ENCODE data around the gene SAP25.

The SAP25 gene

GRCh38 chr7:100573691-100574361, at the start of gene SAP25:
Gene SAP25 (minus strand): TSS chr7:100573900. CDS start chr7:100573742, 158 bp downstream.
- DNase-seq (ENCODE audit: low read depth): no peak

DNA sequence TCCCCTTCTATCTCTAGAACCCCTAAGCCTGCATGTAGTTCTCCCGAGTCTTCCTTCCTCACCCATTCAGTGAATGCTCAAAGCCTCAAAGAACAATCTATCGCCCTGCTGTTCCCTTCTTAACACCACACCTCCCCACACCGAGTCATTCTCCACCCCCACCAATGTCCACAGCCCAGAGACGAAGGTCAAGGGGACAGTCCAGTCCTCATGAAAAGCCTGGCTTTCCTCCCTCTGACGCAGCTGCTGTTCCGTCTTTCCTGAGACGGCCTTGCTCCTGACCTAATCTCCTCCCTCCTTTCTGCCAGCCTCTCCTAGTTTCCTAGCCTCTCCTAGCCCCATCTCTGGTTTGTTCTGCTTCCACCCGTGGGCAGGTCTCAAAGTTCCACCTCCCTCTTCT, 47.9 kb upstream of the SAP25 start:
- no peak for DNase-seq (ENCODE audit: low read depth)

DNA sequence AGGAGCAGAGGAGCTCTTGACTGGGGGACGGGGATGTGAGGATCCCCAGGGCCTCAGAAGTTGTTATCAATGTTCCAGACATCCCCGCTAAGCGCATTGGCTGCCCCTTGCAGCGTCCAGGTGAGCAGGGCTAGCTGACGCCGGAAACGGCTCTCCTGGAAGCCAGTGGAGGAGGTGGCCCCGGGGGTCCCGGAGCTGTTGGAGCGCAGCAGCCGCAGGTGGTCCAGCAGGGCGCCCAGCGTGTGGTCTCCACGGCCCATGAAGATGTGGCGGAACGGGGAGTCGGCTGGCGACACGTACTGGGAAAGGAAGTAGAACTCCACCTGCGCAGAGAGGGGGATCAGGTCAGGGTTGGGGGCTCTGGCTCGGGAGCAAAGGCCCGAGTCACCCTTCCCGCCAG, 47.1 kb upstream of the SAP25 start:
- DNase-seq (ENCODE audit: low read depth): no peak

DNA sequence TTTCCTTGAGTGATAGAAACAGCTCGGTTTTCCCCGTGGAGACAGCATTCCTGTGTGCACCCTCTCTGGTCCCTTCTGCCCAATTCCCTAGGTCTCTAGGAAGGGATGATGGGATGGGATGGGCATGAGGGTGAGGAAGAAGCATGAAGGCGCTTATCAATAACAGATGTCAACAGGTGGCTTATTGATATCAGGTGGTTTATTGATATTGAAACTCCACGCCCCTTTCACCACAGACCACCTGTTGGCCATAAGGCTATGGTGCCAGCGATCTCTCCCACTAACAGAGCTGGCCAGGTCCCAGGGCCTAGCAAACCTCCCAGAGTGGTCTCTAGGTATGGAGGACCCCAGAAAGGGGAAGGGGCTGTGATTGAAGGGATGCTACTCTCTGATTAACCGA, 46.5 kb upstream of the SAP25 start:
- DNase-seq (ENCODE audit: low read depth): no peak

- DNase-seq (ENCODE audit: low read depth): no peak
These were observed 40.7 kb upstream of the SAP25 start for GRCh38 chr7:100614308-100614861.

DNA sequence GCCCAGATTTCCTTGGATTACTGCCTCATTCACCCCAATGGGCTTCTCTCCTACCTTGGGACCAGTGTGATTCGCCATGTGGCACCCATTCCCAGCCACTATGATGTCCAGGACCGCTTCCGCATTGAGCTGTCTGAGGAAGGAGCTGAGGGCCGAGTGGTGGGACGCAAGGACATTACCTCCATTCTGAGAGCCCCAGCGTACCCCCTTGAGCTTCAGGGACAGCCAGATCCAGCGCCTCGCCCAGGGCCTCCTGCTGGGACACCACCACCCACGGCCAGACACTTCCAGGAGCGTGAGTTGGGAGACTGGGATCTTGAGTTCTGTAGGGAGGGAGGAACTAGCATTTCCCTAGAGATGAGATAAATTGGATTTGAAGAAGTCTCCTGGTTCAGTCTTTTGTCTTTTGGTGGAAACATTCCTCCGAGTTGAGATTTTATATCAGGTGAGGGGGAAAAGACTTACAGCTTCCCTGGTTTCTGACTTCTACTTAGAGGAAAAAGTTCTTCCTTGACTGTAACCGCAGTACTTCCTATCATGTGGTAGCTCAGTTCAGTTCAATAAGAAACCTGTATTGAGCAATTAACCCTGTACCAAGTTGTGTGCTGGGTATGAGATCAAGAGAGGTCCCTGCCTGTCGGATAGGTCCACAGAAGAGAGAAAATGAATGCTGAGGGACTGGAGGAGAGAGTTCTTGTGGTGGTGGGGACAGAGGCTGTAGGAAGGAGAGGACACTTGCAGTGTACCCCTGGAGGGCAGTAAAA, 39.9 kb upstream of the SAP25 start:
- DNase-seq (ENCODE audit: low read depth): no peak

GRCh38 chr7:100612730-100613390, 39.2 kb upstream of the SAP25 start:
- DNase-seq (ENCODE audit: low read depth): no peak

DNA sequence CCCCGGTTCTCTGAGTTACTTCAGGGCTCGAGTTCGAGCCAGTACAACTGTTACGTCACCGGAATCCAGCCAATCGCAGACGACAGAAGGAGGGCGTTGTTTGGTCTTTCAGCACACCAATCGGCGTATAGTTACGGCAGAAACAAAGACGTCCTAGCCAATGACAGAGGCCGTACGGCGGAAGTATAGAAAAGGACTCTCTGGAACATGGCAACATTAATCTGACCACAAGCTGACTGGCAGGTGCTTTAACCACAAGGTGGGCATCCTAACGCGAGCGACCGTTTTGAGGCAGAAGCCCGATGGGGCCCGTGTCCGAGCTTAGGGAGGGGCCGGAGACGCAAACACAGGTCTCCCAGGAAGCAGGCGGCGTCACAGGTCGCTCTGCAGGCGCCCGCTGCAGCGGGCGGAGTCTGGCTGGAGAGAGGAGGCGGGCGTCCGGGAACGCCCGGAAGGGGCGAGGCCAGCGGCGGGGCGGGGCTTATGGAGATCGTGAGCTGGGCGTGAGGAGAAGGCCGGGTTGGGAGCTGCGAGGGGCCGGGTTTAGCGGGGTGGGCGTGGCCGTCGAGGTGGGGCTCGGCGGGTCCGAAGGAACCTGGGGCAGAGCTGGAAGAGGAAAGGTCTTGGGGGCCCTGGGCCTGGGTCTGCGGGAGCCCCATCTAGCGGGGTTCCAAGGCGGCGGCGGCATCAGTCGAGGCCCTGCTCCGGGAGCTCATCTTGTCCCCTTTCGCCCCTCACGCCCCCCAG, 38.5 kb upstream of the SAP25 start, which contains the start of gene MOSPD3:
TSS of gene MOSPD3 (plus strand) at position 558 of the 747 bp plus-strand sequence. CDS start 252 bp downstream, outside the sequence.
- peak; percentile 99 for DNase-seq (ENCODE audit: low read depth)

GRCh38 chr7:100609958-100610357, 36.3 kb upstream of the SAP25 start:
- DNase-seq (ENCODE audit: low read depth): no peak

- no peak for DNase-seq (ENCODE audit: low read depth)
These were observed 33.4 kb upstream of the SAP25 start for GRCh38 chr7:100607111-100607510.

DNA sequence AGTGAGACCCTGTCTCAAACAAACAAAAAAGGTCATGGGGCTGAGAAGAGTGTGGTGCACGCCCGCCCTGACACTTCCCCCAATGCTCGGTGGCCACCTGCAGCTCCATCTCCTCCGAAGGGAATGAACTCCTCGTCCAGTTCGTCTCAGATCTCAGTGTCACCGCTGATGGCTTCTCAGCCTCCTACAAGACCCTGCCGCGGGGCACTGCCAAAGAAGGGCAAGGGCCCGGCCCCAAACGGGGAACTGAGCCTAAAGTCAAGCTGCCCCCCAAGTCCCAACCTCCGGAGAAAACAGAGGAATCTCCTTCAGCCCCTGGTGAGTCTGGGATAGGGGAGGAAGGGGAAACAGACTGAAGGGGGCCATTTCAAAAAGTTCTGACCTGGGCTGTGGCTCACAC, 32.6 kb upstream of the SAP25 start:
- DNase-seq (ENCODE audit: low read depth): no peak

- DNase-seq (ENCODE audit: low read depth): no peak
These were observed 31.5 kb upstream of the SAP25 start for GRCh38 chr7:100604976-100605911.

DNA sequence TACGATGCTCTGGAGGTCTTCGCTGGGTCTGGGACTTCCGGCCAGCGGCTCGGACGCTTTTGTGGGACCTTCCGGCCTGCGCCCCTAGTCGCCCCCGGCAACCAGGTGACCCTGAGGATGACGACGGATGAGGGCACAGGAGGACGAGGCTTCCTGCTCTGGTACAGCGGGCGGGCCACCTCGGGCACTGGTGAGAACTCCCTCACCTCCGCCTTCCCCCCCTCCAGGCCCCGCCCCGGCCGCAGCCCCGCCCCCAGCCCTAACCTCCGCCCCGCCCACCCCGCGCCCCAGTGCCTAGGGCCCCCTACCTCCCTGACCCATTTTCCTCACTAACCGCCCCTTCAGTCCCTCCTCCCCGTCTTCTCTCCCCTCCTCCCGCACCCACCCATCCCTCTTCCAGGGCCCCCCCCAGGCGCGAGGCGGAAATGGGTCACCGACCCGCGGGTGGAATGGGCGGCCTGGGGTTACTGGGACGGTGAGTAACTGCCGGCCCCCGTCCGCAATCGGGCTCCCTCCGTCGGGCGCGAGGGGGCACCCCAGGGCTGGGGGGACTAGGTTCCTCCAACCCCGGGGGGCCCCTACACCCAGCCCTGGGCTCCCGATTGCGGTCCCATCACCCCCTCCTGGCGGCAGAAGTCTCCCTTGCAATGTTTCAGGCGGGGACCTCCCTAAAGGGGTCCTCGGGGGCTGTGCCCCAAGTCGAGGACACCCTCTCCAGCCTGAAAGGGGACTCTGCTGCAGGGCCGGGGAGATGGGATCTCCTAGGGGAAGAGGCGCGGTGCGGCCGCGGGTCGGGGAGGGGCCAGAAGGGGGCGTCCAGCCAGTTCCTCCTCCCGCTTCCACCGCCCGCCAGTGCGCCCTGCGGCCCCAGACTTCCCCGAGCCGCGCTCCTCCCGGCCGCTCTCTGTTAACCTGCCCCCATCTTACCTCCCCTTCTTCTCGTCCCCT, 30.6 kb upstream of the SAP25 start:
- peak; percentile 51 for DNase-seq (ENCODE audit: low read depth)

DNA sequence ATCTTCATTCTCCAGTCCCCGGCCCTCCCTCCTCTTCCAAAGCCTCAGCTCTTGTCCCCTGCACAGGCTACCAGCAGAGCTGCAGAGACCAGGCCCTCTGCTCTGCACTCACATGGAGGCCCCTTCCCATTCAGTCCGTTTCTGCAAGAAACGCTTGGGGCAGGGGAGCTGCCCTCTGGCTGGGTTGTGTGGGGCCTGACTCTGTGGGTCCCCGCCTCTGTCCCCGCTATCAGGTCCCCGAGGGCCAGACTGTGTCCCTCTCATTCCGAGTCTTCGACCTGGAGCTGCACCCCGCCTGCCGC, 30.0 kb upstream of the SAP25 start:
- no peak for DNase-seq (ENCODE audit: low read depth)

GRCh38 chr7:100602889-100603725, 29.4 kb upstream of the SAP25 start:
- peak; percentile 88 for DNase-seq (ENCODE audit: low read depth)

- DNase-seq (ENCODE audit: low read depth): no peak
These were observed 27.0 kb upstream of the SAP25 start for GRCh38 chr7:100600730-100601038.

GRCh38 chr7:100599911-100600729, 26.4 kb upstream of the SAP25 start:
- DNase-seq (ENCODE audit: low read depth): no peak

DNA sequence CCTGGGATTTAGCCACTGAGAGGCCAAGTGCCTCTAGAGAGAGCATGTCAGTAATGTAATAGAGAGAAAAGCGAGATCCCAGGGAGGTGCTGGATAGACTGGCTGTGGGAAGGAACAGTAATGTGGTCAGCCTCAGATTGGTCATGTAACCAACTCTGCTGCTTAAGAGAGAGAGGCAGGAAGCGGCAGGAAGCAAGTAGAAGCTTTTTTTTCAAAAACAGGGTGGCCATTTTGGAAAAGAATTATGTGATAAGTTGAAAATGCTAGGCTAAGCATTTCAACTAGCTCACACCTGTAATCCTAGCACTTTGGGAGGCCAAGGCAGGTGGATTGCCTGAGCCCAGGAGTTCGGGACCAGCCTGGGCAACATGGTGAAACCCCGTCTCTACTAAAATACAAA, 24.7 kb upstream of the SAP25 start:
- no peak for DNase-seq (ENCODE audit: low read depth)
